HG03460 (cell line): ENCODE results near the gene CPT2.

Source experiments
- ATAC-seq: cut with Tn5 transposase; IDR thresholded peaks from one replicate; pipeline ENCODE4 v1.9.1; 2021; ENCODE audit not compliant: unreplicated experiment

The CPT2 gene

GRCh38 chr1:53260631-53261247 is 64.1 kb downstream of the CPT2 start:
- no peak for ATAC-seq

DNA sequence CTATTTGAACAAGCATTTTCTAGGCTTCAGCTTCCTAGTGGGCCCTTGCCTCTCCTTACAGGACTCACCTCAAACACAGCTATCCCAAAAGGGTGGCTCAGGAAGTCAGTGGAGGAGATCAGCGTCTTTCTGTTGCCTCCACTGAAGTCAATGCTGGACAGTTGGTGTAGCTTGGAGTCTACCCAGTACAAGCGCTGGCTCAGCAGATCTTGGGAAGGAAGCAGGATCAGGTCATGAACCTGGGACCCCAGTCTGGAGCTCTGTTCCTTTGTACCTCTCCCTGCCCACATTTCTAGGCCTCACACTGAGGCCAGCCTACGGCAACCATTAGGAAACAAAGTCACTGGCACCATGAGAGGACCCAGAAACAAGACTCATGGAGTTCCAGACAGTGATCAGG is 65.4 kb downstream of the CPT2 start:
- no peak for ATAC-seq
